WTC11 (cell line): Measurements from ENCODE around the gene CARD9. TPM values are rescaled to one million over a fixed set of nuclear protein-coding genes. Genes with fewer than 3 reads are reported as not detected.

ENCODE experiments used
- ATAC-seq: fragments of 200-7000 bp; cut with Tn5 transposase; 2 replicates; pipeline ENCODE4 v1.10.0; 2021; ENCODE audit warnings: mild to moderate bottlenecking, moderate library complexity
- CTCF ChIA-PET: fragments of 300-600 bp; sonication (Branson Sonifier 250); formaldehyde crosslinking; loops from one replicate; lab custom pipeline; 2021; ENCODE audit warnings: antibody characterized with exemption; lab: Charles Lee
- POLR2A ChIA-PET: fragments of 350-600 bp; sonication (Branson Sonifier 250); formaldehyde crosslinking; loops from one replicate; lab custom pipeline; 2021; ENCODE audit warnings: antibody characterized with exemption; lab: Charles Lee
- DNase-seq: peaks from one replicate; pipeline ENCODE4 v3.0.0; 2021; ENCODE audit warnings: low spot score
- H3K27ac Mint-ChIP-seq: 2 replicates; pipeline ENCODE4 v1.8.0; 2021; ENCODE audit warnings: mixed read lengths
- H3K27me3 Mint-ChIP-seq: 2 replicates; pipeline ENCODE4 v1.8.0; 2021; ENCODE audit warnings: low read depth, mild to moderate bottlenecking, moderate library complexity, mixed read lengths
- H3K36me3 Mint-ChIP-seq: 2 replicates; pipeline ENCODE4 v1.8.0; 2021; ENCODE audit warnings: mixed read lengths
- H3K4me1 Mint-ChIP-seq: 2 replicates; pipeline ENCODE4 v1.8.0; 2022; ENCODE audit warnings: mixed read lengths
- H3K4me3 Mint-ChIP-seq: 2 replicates; pipeline ENCODE4 v1.8.0; 2021; ENCODE audit warnings: mild to moderate bottlenecking, moderate library complexity, mixed read lengths
- H3K9me3 Mint-ChIP-seq: 2 replicates; pipeline ENCODE4 v1.8.0; 2021; ENCODE audit warnings: mixed read lengths
- CBFB ChIP-seq: sonication (generic); formaldehyde crosslinking; IDR thresholded peaks from 2 replicates; pipeline ENCODE4 v1.8.1; 2022; ENCODE audit warnings: mild to moderate bottlenecking, low read depth, missing genetic modification reagents
- CTCF ChIP-seq: fragments of 200-600 bp; IDR thresholded peaks from 2 replicates; pipeline ENCODE4 v1.8.0; 2022; ENCODE audit warnings: antibody characterized with exemption
- E2F4 ChIP-seq: sonication (generic); formaldehyde crosslinking; IDR thresholded peaks from 2 replicates; pipeline ENCODE4 v1.8.1; 2022; ENCODE audit warnings: low read depth, mild to moderate bottlenecking, moderate library complexity, missing genetic modification reagents, borderline replicate concordance
- E2F5 ChIP-seq: sonication (generic); formaldehyde crosslinking; IDR thresholded peaks from 2 replicates; pipeline ENCODE4 v1.8.1; 2022; ENCODE audit warnings: mild to moderate bottlenecking, moderate library complexity, missing genetic modification reagents
- ERG ChIP-seq: fragments of 250-450 bp; sonication (Bioruptor Pico); IDR thresholded peaks from 2 replicates; pipeline ENCODE4 v1.8.0; 2021; ENCODE audit warnings: mild to moderate bottlenecking
- FOXJ3 ChIP-seq: sonication (generic); formaldehyde crosslinking; IDR thresholded peaks from 2 replicates; pipeline ENCODE4 v1.9.0; 2021; ENCODE audit warnings: missing genetic modification reagents, mild to moderate bottlenecking, borderline replicate concordance
- GABPB1 ChIP-seq: sonication (generic); formaldehyde crosslinking; IDR thresholded peaks from 2 replicates; pipeline ENCODE4 v1.8.1; 2023; ENCODE audit warnings: mild to moderate bottlenecking, missing genetic modification reagents
- JUN ChIP-seq: sonication (generic); formaldehyde crosslinking; IDR thresholded peaks from 2 replicates; pipeline ENCODE4 v1.8.0; 2023; ENCODE audit warnings: mild to moderate bottlenecking, missing genetic modification reagents
- KAT7 ChIP-seq: sonication (generic); formaldehyde crosslinking; IDR thresholded peaks from 2 replicates; pipeline ENCODE4 v1.8.1; 2023; ENCODE audit warnings: missing genetic modification reagents, mild to moderate bottlenecking, borderline replicate concordance
- MYBL2 ChIP-seq: sonication (generic); formaldehyde crosslinking; IDR thresholded peaks from 2 replicates; pipeline ENCODE4 v1.8.1; 2023; ENCODE audit warnings: mild to moderate bottlenecking, moderate library complexity, missing genetic modification reagents
- NFE2L1 ChIP-seq: sonication (generic); formaldehyde crosslinking; IDR thresholded peaks from 2 replicates; pipeline ENCODE4 v1.8.1; 2023; ENCODE audit warnings: missing genetic modification reagents
- PRDM15 ChIP-seq: sonication (generic); formaldehyde crosslinking; IDR thresholded peaks from 2 replicates; pipeline ENCODE4 v1.8.0; 2022; ENCODE audit warnings: missing genetic modification reagents
- PRRX2 ChIP-seq: fragments of 250-450 bp; sonication (Bioruptor Pico); IDR thresholded peaks from 2 replicates; pipeline ENCODE4 v1.8.0; 2021; ENCODE audit warnings: mild to moderate bottlenecking
- RELA ChIP-seq: sonication (generic); formaldehyde crosslinking; IDR thresholded peaks from 2 replicates; pipeline ENCODE4 v1.8.1; 2022; ENCODE audit warnings: missing genetic modification reagents, mild to moderate bottlenecking, borderline replicate concordance
- SMAD4 ChIP-seq: sonication (generic); formaldehyde crosslinking; IDR thresholded peaks from 2 replicates; pipeline ENCODE4 v1.8.0; 2022; ENCODE audit warnings: mild to moderate bottlenecking, missing genetic modification reagents
- SOX15 ChIP-seq: fragments of 250-450 bp; sonication (Bioruptor Pico); IDR thresholded peaks from 2 replicates; pipeline ENCODE4 v1.9.0; 2021; ENCODE audit warnings: mild to moderate bottlenecking
- TP53 ChIP-seq: sonication (generic); formaldehyde crosslinking; IDR thresholded peaks from 2 replicates; pipeline ENCODE4 v1.8.1; 2023; ENCODE audit warnings: mild to moderate bottlenecking, missing genetic modification reagents
- USF1 ChIP-seq: sonication (generic); formaldehyde crosslinking; IDR thresholded peaks from 2 replicates; pipeline ENCODE4 v1.8.0; 2022; ENCODE audit warnings: mild to moderate bottlenecking, missing genetic modification reagents
- ZNF423 ChIP-seq: fragments of 250-450 bp; sonication (Bioruptor Pico); IDR thresholded peaks from 2 replicates; pipeline ENCODE4 v2.1.2; 2022; ENCODE audit warnings: mild to moderate bottlenecking, moderate library complexity
- total RNA-seq: library from RNA; stranded (reverse); gene quantifications from 3 replicates; pipeline ENCODE4 v1.2.3, GENCODE V29; 2021
- TF ChIP-seq, protein P1 (sequence below): sonication (generic); formaldehyde crosslinking; IDR thresholded peaks from 2 replicates; pipeline ENCODE4 v1.8.1; 2023; ENCODE audit warnings: mild to moderate bottlenecking, missing genetic modification reagents

The CARD9 gene
- total RNA-seq, 1 experiment from 2014 or later, result 0.96 TPM

DNA sequence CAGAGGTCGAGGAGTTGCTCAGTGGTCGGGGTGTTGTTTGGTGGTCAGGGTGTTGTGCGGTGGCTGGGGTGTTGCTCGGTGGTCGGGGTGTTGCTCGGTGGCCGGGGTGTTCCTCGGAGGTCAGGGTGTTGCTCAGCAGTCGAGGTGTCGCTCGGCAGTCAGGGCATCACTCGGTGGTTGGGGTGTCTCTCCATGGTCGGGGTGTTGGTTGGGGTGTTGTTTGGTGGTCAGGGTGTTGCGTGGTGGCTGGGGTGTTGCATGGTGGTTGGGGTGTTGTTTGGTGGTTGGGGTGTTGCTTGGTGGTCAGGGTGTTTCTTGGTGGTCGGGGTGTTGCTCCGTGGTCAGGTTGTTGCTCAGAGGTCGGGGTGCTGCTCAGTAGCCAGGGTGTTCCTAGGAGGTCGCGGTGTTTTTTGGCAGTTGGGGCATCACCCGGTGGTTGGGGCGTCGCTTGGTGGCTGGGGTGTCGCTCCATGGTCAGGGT lies 57.2 kb downstream of the CARD9 start (continued):
- TF ChIP-seq TP53 (CRISPR knock-in tag), result no peak
- TF ChIP-seq MYBL2, result no peak
- no peak for TF ChIP-seq JUN
- no peak for TF ChIP-seq PRRX2 (CRISPR knock-in tag)
- TF ChIP-seq RELA, result no peak
- TF ChIP-seq, all 79 proteins: peak for 0

DNA sequence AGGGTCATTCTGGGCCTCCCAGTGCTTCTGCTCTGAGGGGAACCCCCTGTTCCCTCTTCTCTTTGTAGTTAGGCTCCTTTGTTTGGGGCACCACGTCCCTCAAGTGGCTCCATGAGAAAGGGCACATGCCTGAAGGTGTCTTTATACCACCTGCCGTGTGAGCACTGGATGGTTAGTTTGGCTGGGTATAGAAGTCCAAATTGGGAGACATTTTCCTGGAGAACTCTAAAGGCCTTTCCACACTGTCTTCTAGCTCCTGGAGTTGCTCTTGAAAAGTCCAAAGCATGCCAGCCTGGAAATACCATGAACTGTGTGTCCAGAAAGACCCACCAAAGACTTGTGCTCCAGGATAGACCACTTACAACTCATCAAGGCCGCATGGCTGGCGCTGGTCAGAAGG lies 58.5 kb downstream of the CARD9 start:
- POLR2A ChIA-PET, result no interaction called here
- no peak for ATAC-seq

More for the DNA sequence above, 58.5 kb downstream of the CARD9 start:
- H3K4me1 Mint-ChIP-seq, result no peaks in the 10 kb centered on the region
- no peak overlapping the region for H3K27ac Mint-ChIP-seq
- H3K9me3 Mint-ChIP-seq, result peaks cover 26% of the 10 kb centered on the region
- peaks cover 20% of the 10 kb centered on the region for H3K36me3 Mint-ChIP-seq
- H3K4me3 Mint-ChIP-seq, result no peak overlapping the region
- no peaks in the 10 kb centered on the region; the same call in 1 of the 2 replicates for H3K27me3 Mint-ChIP-seq
- TF ChIP-seq E2F4 (CRISPR knock-in tag), result no peak
- no peak for TF ChIP-seq SOX15
- no peak for TF ChIP-seq SMAD4 (CRISPR knock-in tag)
- TF ChIP-seq MYBL2, result no peak
- TF ChIP-seq FOXJ3 (CRISPR knock-in tag), result no peak
- TF ChIP-seq JUN, result no peak
- TF ChIP-seq GABPB1 (CRISPR knock-in tag), result no peak
- TF ChIP-seq NFE2L1 (CRISPR knock-in tag), result no peak
- TF ChIP-seq, protein P1, sequence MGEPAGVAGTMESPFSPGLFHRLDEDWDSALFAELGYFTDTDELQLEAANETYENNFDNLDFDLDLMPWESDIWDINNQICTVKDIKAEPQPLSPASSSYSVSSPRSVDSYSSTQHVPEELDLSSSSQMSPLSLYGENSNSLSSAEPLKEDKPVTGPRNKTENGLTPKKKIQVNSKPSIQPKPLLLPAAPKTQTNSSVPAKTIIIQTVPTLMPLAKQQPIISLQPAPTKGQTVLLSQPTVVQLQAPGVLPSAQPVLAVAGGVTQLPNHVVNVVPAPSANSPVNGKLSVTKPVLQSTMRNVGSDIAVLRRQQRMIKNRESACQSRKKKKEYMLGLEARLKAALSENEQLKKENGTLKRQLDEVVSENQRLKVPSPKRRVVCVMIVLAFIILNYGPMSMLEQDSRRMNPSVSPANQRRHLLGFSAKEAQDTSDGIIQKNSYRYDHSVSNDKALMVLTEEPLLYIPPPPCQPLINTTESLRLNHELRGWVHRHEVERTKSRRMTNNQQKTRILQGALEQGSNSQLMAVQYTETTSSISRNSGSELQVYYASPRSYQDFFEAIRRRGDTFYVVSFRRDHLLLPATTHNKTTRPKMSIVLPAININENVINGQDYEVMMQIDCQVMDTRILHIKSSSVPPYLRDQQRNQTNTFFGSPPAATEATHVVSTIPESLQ (CRISPR knock-in tag), result no peak
- TF ChIP-seq CTCF, result no peak
- TF ChIP-seq CBFB, result no peak
- TF ChIP-seq USF1, result no peak
- no peak for TF ChIP-seq E2F5 (CRISPR knock-in tag)
- TF ChIP-seq ZNF423 (CRISPR knock-in tag), result no peak
- TF ChIP-seq KAT7 (CRISPR knock-in tag), result no peak
- TF ChIP-seq PRDM15, result no peak
- TF ChIP-seq ERG (CRISPR knock-in tag), result no peak
- CTCF ChIA-PET, result no interaction called here
- DNase-seq, result no peak
